Embryonic facial prominence (tissue), 1 donor: ENCODE results near the gene CDK10.

Experiments
- DNase-seq: peaks from one replicate; pipeline ENCODE4 v3.0.0-alpha.2; 2016; ENCODE audit errors: extremely low spot score

Gene CDK10

GRCh38 chr16:89733322-89733721 is 46.8 kb downstream of the CDK10 start:
- no peak for DNase-seq

GRCh38 chr16:89733792-89734191 is 47.3 kb downstream of the CDK10 start:
- no peak for DNase-seq

- no peak for DNase-seq
Observed at GRCh38 chr16:89736554-89736953, 50.1 kb downstream of the CDK10 start.

- DNase-seq = no peak
Observed at GRCh38 chr16:89737341-89738071, 51.0 kb downstream of the CDK10 start.

- DNase-seq = no peak
Observed at GRCh38 chr16:89738072-89738377, 51.5 kb downstream of the CDK10 start.

GRCh38 chr16:89738538-89739317 is 52.2 kb downstream of the CDK10 start:
- DNase-seq = no peak

- no peak for DNase-seq
Observed at GRCh38 chr16:89739383-89739782, 52.9 kb downstream of the CDK10 start.

- DNase-seq = no peak
Observed at GRCh38 chr16:89741342-89742014, 55.0 kb downstream of the CDK10 start.

- DNase-seq = no peak
Observed at GRCh38 chr16:89742948-89743347, 56.5 kb downstream of the CDK10 start.

- no peak for DNase-seq
Observed at GRCh38 chr16:89744813-89745212, 58.3 kb downstream of the CDK10 start.
